Muscle layer of colon (tissue), 2 donors: ENCODE measurements around the gene MTG1.

ENCODE experiments used
- H3K27ac ChIP-seq: one replicate; pipeline ENCODE4 v1.7.0; 2013; ENCODE audit warnings: low read depth, mild to moderate bottlenecking, low read length, moderate library complexity
- H3K27me3 ChIP-seq, 2 donors: one replicate each; pipeline ENCODE4 v1.7.0; 2013; ENCODE audit warnings: low read length in 2 of 2, mild to moderate bottlenecking in 2 of 2; ENCODE audit not compliant: insufficient read depth in 2 of 2, control insufficient read depth in 1 of 2
- H3K36me3 ChIP-seq: one replicate; pipeline ENCODE4 v1.7.0; 2013; ENCODE audit warnings: mild to moderate bottlenecking, low read length; ENCODE audit not compliant: insufficient read depth
- H3K4me1 ChIP-seq: one replicate; pipeline ENCODE4 v1.7.0; 2013; ENCODE audit warnings: mild to moderate bottlenecking, low read length; ENCODE audit not compliant: insufficient read depth
- H3K4me3 ChIP-seq, 2 donors: one replicate each; pipeline ENCODE4 v1.7.0; 2013; ENCODE audit warnings: low read length in 2 of 2, low read depth in 1 of 2, mild to moderate bottlenecking in 1 of 2, moderate library complexity in 1 of 2
- H3K9ac ChIP-seq: one replicate; pipeline ENCODE4 v1.7.0; 2013; ENCODE audit warnings: low read length
- H3K9me3 ChIP-seq: one replicate; pipeline ENCODE4 v1.7.0; 2013; ENCODE audit warnings: mild to moderate bottlenecking, low read length
- donor health status: abdominal sarcoma.
- donor health status: Adenocarcinoma of cecum.

Gene MTG1

GRCh38 chr10:133471300-133472109 lies 77.5 kb downstream of the MTG1 start:
- Histone ChIP-seq H3K9me3 (no peaks in the 10 kb centered on the region), H3K27ac (no peak overlapping the region), H3K36me3 (no peaks in the 10 kb centered on the region), H3K27me3 (no peaks in the 10 kb centered on the region), H3K4me3 (no peak overlapping the region), H3K9ac (no peak overlapping the region), H3K4me1 (no peaks in the 10 kb centered on the region)
